PFSK-1 (cell line): ENCODE data around the gene IL9.

Experiments used
- FOXP2 ChIP-seq: optimal IDR thresholded peaks from 2 replicates; pipeline ENCODE3; 2011; ENCODE audit warnings: borderline replicate concordance, control low read depth, inconsistent platforms; ENCODE audit not compliant: insufficient read depth; ENCODE audit errors: extremely low read length, extremely low read depth
- POLR2AphosphoS5 ChIP-seq: IDR thresholded peaks from 2 replicates; pipeline ENCODE4 v1.6.1; 2012; ENCODE audit warnings: low read depth, mild to moderate bottlenecking, control low read depth, low read length, moderate library complexity
- SIN3A ChIP-seq: IDR thresholded peaks from 2 replicates; pipeline ENCODE4 v1.6.1; 2012; ENCODE audit warnings: mild to moderate bottlenecking, low read length, moderate library complexity, borderline replicate concordance; ENCODE audit not compliant: insufficient read depth
- TAF1 ChIP-seq: IDR thresholded peaks from 2 replicates; pipeline ENCODE4 v1.6.1; 2012; ENCODE audit warnings: low read length, control low read depth, borderline replicate concordance; ENCODE audit not compliant: insufficient read depth
- TF ChIP-seq, protein P1 (sequence below), 2 experiments: IDR thresholded peaks; 2 replicates each; pipeline versions ENCODE4 v1.6.1 to v1.8.0; 2011 to 2012; ENCODE audit warnings: low read depth in 2 of 2, low read length in 2 of 2, control low read depth in 1 of 2, inconsistent platforms in 1 of 2, mild to moderate bottlenecking in 1 of 2, moderate library complexity in 1 of 2; ENCODE audit not compliant: insufficient read depth in 1 of 2

- TF ChIP-seq, protein P1, sequence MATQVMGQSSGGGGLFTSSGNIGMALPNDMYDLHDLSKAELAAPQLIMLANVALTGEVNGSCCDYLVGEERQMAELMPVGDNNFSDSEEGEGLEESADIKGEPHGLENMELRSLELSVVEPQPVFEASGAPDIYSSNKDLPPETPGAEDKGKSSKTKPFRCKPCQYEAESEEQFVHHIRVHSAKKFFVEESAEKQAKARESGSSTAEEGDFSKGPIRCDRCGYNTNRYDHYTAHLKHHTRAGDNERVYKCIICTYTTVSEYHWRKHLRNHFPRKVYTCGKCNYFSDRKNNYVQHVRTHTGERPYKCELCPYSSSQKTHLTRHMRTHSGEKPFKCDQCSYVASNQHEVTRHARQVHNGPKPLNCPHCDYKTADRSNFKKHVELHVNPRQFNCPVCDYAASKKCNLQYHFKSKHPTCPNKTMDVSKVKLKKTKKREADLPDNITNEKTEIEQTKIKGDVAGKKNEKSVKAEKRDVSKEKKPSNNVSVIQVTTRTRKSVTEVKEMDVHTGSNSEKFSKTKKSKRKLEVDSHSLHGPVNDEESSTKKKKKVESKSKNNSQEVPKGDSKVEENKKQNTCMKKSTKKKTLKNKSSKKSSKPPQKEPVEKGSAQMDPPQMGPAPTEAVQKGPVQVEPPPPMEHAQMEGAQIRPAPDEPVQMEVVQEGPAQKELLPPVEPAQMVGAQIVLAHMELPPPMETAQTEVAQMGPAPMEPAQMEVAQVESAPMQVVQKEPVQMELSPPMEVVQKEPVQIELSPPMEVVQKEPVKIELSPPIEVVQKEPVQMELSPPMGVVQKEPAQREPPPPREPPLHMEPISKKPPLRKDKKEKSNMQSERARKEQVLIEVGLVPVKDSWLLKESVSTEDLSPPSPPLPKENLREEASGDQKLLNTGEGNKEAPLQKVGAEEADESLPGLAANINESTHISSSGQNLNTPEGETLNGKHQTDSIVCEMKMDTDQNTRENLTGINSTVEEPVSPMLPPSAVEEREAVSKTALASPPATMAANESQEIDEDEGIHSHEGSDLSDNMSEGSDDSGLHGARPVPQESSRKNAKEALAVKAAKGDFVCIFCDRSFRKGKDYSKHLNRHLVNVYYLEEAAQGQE (IDR thresholded peaks at IDR 0.05; ENCODE audit: insufficient read depth in 1 of 2, low read depth in 2 of 2, low read length in 2 of 2): no peak
- TF ChIP-seq POLR2AphosphoS5 (no peak), TAF1 (no peak), SIN3A (no peak), FOXP2 (no peak)
Observed at GRCh38 chr5:135869276-135869675, 26.4 kb downstream of the IL9 start.
